ENCODE measurements around the gene OR52E8. TPM values are rescaled to one million over a fixed set of nuclear protein-coding genes. Genes with fewer than 3 reads are reported as not detected.

The OR52E8 gene
- total and polyA plus RNA-seq, 9 of the 15 experiments (the other 6 are each of a cell fraction or from before 2014, with no cell fraction given), result not detected

DNA sequence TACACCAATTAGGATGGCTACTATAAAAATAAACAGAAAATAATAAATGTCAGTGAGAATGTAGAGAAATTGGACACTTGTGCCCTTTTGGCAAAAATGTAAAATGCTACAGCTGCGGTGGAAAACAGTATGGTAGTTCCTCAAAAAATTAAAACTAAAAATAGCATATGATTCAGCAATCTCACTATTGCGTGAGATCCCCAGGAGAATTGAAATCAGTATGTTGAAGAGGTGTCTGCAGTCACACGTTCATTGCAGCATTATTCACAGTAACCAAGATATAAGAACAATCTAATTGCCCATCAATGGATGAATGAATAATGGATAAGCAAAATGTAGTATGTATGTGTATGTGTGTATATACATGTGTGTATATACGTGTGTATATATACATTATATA, 42.0 kb downstream of the OR52E8 start:
- FAIRE-seq, result no peak
- TF ChIP-seq ZNF140 (CRISPR knock-in tag; IDR thresholded peaks at IDR 0.05) (no peak), NUFIP1 (IDR thresholded peaks at IDR 0.05; ENCODE audit: partially characterized antibody) (no peak), RFX1 (IDR thresholded peaks at IDR 0.05) (0 out of 2 replicates have a peak, but pooled peaks have one; percentile 8), CHAMP1 (IDR thresholded peaks at IDR 0.05) (peak; percentile 55; the same call in 1 of the 2 replicates), ZNF24 (IDR thresholded peaks at IDR 0.05) (peak; percentile 15; the same call in 1 of the 2 replicates), TRIM24 (IDR thresholded peaks at IDR 0.05) (peak; percentile 89 to 94), ZNF124 (CRISPR knock-in tag; IDR thresholded peaks at IDR 0.05) (no peak), ATF3 (IDR thresholded peaks at IDR 0.05) (peak; percentile 80), ATF3 (CRISPR knock-in tag; conservative IDR thresholded peaks at IDR 0.05) (no peak), C11orf30 (IDR thresholded peaks at IDR 0.05; ENCODE audit: low read depth) (peak; percentile 81), FOXM1 (IDR thresholded peaks at IDR 0.05; ENCODE audit: low read depth) (peak; percentile 13; the same call in 1 of the 2 replicates), FOXM1 (CRISPR knock-in tag; IDR thresholded peaks at IDR 0.05; ENCODE audit: low read depth) (no peak), MYNN (IDR thresholded peaks at IDR 0.05) (no peak), MYNN (CRISPR knock-in tag; IDR thresholded peaks at IDR 0.05) (no peak), THRAP3 (IDR thresholded peaks at IDR 0.05; ENCODE audit: borderline replicate concordance) (no peak), SMARCE1 (IDR thresholded peaks at IDR 0.05) (peak; percentile 12; the same call in 1 of the 2 replicates), MAFG (tag; conservative IDR thresholded peaks at IDR 0.05) (peak; percentile 56; the same call in 1 of the 2 replicates), JUND (IDR thresholded peaks at IDR 0.05; ENCODE audit: borderline replicate concordance, low read depth, low read length) (peak; percentile 54; the same call in 1 of the 2 replicates), JUND (tag; IDR thresholded peaks at IDR 0.05; ENCODE audit: borderline replicate concordance, low read depth, low read length) (0 out of 3 replicates have a peak, but pooled peaks have one; percentile 64)
- TF ChIP-seq, protein P1, sequence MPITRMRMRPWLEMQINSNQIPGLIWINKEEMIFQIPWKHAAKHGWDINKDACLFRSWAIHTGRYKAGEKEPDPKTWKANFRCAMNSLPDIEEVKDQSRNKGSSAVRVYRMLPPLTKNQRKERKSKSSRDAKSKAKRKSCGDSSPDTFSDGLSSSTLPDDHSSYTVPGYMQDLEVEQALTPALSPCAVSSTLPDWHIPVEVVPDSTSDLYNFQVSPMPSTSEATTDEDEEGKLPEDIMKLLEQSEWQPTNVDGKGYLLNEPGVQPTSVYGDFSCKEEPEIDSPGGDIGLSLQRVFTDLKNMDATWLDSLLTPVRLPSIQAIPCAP (CRISPR knock-in tag; IDR thresholded peaks at IDR 0.05; ENCODE audit: borderline replicate concordance), result no peak

More for the DNA sequence above, 42.0 kb downstream of the OR52E8 start:
- WGBS (ENCODE audit: insufficient coverage, low coverage, missing lambda C conversion rate), result 2% methylated on average over 4 of the region's 4 CpGs
- Histone ChIP-seq H3K4me1 (replicated peaks in 1 of 2; ENCODE audit: control insufficient read depth in 2 of 2, insufficient read depth in 2 of 2, low read length in 2 of 2) (peaks cover 0 to 4% of the 10 kb centered on the region in 2 experiments; a peak in 2 of 5 replicates), H3K9me3 (replicated peaks; ENCODE audit: control insufficient read depth, insufficient read depth, low read depth, low read length) (no peaks in the 10 kb centered on the region), H2AFZ (ENCODE audit: low read depth, low read length) (peak overlapping the region; percentile 53; the same call in 1 of the 2 replicates), H3K4me2 (ENCODE audit: insufficient read depth, low read length) (no peak overlapping the region; the same call in 1 of the 2 replicates), H3K79me2 (ENCODE audit: control insufficient read depth, insufficient read depth, low read length) (no peaks in the 10 kb centered on the region), H3K9ac (ENCODE audit: insufficient read depth in 1 of 2, low read depth in 2 of 2, low read length in 2 of 2) (no peak overlapping the region), H3K4me3 (no peak overlapping the region), H3K9me1 (ENCODE audit: control insufficient read depth, insufficient read depth, low read length) (no peaks in the 10 kb centered on the region), H3K27me3 (ENCODE audit: control insufficient read depth in 2 of 2, insufficient read depth in 2 of 2, low read length in 2 of 2) (no peaks in the 10 kb centered on the region), H3K36me3 (ENCODE audit: control insufficient read depth, insufficient read depth, low read length) (no peaks in the 10 kb centered on the region), H4K20me1 (replicated peaks; ENCODE audit: control insufficient read depth, insufficient read depth, low read length) (no peaks in the 10 kb centered on the region), H3K27ac (ENCODE audit: extremely low read depth, low read depth, low read length) (peak overlapping the region; percentile 63; the same call in 1 of the 3 replicates)
- intact Hi-C loops (cut with micrococcal nuclease) (no loop called here), in situ Hi-C loops (cut with MboI) (no loop called here)
- ATAC-seq, result peak; percentile 82
- ChIA-PET POLR2A (interaction anchor here (0.6 kb wide), 1 partner anchor 788 kb away, joined by 4 read pairs; no protein-coding TSS in a partner anchor), CTCF (ENCODE audit: low intra/inter-chr PET ratio) (no interaction called here)
- BruUV-seq (replicated peaks), result no TSS peak
- DNase-seq (ENCODE audit: extremely low read depth in 1 of 4, low spot score in 3 of 4), result peak in 1 of 4 experiments; percentile 23
